ENCODE measurements around the gene AP1S1.
A peak's percentile ranks its signal among the peaks of the same experiment; 100 is the strongest.
"Not testable (repeated sequence)": the region's sequence is repeated elsewhere in the genome, so short reads cannot be mapped to it uniquely, and the experiment has no call there.

The AP1S1 gene

DNA sequence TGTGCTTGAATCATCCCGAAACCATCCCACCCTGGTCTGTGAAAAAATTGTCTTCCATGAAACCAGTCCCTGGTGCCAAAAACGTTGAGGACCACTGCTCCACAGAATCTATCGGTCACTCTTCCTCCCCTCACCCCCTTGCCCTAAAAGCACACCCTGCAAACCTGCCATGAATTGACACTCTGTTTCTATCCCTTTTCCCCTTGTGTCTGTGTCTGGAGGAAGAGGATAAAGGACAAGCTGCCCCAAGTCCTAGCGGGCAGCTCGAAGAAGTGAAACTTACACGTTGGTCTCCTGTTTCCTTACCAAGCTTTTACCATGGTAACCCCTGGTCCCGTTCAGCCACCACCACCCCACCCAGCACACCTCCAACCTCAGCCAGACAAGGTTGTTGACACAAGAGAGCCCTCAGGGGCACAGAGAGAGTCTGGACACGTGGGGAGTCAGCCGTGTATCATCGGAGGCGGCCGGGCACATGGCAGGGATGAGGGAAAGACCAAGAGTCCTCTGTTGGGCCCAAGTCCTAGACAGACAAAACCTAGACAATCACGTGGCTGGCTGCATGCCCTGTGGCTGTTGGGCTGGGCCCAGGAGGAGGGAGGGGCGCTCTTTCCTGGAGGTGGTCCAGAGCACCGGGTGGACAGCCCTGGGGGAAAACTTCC lies 28.2 kb upstream of the AP1S1 start:
- no peak for DNase-seq

DNA sequence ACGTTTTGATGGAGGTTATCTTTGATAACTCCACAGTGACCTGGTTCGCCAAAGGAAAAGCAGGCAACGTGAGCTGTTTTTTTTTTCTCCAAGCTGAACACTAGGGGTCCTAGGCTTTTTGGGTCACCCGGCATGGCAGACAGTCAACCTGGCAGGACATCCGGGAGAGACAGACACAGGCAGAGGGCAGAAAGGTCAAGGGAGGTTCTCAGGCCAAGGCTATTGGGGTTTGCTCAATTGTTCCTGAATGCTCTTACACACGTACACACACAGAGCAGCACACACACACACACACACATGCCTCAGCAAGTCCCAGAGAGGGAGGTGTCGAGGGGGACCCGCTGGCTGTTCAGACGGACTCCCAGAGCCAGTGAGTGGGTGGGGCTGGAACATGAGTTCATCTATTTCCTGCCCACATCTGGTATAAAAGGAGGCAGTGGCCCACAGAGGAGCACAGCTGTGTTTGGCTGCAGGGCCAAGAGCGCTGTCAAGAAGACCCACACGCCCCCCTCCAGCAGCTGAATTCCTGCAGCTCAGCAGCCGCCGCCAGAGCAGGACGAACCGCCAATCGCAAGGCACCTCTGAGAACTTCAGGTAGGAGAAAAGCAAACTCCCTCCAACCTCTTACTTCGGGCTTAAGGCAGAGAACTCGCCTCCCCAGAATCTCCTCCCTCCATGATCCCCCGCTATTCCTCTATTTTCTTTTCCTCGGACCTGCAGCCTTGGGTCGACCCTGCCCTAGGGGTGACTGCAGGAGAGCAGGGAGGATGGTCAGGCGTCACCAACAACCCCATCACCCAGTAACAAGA lies 27.4 kb upstream of the AP1S1 start, which contains the start of gene SERPINE1:
TSS of gene SERPINE1 (plus strand) at position 454 of the 809 bp plus-strand sequence. CDS start 1,290 bp downstream, outside the sequence.
- DNase-seq: peak; percentile 58

DNA sequence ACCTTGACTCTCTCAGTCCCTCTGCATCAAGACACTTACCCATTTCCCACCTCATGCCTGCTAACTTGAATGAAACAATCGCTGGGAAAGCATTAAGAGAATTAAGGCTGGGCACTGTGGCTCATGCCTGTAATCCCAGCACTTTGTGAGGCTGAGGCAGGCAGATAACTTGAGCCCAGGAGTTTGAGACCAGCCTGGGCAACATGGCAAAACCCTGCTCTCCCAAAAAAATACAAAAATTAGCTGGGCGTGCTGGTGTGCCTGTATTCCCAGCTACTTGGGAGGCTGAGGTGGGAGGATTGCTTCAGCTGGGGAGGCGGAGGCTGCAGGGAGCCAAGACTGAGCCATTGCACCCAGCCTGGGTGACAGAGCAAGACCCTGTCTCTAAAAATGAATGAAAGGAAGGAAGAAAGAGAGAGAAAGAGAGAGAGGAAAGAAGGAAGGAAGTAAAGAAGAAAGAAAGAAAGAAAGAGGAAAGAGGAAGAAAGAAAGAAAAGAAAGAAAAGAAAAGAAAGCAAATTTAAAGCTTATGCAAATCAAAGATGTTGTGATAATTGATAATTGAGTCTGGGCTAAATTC lies 26.7 kb upstream of the AP1S1 start:
- DNase-seq: no peak

DNA sequence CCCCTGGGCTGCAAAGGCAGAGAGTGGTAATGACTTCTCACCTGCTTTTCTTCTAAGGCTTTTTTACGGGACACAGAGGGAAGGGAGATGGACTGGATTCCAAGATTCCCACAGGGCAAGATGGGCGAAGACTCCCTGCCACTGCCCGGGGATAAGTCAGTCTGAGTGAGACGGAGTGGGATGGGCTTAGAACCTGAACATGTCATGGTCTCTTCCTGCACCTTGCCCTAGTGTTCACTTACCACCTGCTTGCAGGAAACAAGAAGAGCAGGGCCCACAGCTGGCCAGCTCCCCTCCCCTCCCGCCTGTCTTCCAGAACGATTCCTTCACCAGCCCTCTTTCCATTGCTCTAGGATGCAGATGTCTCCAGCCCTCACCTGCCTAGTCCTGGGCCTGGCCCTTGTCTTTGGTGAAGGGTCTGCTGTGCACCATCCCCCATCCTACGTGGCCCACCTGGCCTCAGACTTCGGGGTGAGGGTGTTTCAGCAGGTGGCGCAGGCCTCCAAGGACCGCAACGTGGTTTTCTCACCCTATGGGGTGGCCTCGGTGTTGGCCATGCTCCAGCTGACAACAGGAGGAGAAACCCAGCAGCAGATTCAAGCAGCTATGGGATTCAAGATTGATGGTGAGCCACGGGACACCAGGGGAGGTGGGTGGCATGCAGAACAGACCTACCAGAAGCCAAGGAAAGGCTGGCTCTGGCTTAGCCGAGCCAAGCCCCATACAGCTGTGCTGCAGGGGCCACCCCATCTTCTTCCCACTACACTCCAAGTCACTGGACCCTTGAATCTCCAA lies 26.0 kb upstream of the AP1S1 start:
- DNase-seq: no peak

DNA sequence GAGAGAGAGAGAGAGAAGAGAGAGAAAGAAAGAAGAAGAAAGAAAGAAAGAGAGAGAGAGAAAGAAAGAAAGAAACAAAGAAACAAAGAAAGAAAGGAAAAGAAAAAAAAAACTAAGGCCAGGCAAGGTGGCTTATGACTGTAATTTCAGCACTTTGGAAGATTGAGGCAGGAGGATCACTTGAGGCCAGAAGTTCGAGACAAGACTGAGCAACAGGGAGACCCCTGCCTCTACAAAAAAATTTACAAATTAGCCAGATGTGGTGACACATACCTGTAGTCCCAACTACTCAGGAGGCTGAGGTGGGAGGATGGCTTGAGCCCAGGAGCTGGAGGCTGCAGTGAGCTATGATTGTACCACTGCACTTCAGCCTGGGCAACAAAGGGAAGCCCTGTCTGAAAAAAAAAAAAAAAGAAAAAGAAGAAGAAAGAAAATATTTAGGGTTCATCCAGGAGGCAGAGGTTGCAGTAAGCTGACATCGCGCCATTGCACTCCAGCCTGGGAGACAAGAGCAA lies 24.6 kb upstream of the AP1S1 start:
- DNase-seq: no peak

DNA sequence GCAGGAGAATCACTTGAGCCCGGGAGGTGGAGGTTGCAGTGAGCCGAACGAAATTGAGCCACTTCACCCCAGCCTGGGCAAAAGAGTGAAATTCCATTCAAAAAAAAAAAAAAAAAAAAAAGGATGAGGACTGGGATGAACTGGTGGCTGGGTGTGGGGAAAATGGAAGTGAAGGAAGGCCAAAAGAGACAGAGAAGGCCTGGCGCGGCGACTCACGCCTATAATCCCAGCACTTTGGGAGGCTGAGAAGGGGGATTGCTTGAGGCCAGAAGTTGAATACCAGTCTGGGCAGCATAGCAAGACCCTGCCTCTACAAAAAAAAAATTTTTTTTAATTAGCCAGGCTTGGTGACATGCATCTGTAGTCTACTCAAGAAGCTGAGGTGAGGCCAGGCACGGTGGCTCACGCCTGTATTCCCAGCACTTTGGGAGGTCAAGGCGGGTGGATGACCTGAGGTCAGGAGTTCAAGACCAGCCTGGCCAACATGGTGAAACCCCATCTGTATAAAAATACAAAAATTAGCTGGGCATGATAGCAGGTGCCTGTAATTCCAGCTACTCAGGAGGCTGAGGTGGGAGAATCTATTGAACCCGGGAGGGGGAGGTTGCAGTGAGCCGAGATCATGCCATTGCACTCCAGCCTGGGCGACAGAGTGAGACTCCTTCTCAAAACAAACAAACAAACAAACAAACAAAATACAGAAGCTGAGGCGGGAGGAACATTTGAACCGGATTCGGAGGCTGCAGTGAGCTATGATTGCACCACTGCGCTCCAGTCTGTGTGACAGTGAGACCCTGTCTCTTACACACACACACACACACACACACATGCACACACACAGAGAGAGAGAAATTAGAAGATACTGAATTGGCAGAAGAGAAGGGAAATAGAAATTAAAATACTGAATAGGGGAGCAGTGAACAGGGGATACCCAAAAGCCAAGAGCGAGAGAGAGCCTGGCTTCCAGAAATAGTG lies 21.4 kb upstream of the AP1S1 start:
- DNase-seq: not testable (repeated sequence)

DNA sequence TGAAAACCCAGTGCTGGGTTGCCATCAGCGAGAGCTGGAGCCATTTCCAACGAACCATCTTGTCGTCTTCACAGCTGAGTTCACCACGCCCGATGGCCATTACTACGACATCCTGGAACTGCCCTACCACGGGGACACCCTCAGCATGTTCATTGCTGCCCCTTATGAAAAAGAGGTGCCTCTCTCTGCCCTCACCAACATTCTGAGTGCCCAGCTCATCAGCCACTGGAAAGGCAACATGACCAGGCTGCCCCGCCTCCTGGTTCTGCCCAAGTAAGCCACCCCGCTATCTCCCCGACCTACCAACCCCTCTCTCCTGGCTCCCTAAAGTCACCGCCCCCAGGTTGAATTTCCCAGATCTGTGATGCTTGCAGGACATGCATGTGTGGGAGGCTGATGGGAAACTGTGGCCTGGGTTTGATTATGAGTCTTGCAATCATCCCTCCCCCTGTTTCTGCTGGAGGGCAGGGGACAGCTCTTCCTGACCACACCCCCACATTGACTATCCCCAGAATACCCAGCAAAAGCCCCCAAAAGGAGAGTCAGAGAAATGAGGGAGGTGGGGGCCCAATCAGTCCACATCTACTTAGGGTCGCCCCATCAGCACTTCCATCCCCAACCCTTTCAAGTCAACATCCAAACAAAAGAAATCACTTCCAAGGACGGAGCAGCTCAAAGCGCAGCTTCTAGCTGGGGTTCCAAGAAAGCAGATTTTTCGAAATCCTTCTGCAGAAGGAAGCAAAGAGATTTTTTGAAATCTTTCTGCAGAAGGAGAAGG lies 20.5 kb upstream of the AP1S1 start:
- DNase-seq: no peak

DNA sequence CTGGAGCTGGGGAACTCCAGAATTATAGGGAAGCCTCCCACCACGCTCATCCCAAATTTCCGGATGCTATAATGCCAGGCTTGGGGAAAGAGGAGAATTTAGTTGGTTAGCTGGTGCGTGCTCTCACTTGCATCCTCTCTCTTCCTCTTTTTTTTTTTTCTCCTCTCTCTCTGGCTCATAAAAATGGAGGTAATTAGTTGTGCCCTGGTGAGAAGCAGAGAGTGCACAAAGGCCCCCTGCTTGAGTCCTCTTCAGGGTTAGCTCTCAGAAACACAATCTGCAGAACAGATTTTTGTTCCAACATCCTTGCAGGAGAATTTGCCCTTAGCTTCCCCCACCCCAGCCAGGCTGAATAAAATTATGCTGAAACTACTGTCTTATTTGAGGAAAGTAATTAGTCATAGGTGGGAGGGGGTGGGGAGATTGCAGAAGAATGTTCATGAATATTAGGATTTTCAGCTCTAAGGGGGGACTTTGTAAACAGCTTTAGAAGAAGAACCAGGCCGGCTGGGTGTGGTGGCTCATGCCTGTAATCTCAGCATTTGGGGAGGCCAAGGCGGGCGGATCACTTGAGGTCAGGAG lies 19.8 kb upstream of the AP1S1 start:
- no peak for DNase-seq

DNA sequence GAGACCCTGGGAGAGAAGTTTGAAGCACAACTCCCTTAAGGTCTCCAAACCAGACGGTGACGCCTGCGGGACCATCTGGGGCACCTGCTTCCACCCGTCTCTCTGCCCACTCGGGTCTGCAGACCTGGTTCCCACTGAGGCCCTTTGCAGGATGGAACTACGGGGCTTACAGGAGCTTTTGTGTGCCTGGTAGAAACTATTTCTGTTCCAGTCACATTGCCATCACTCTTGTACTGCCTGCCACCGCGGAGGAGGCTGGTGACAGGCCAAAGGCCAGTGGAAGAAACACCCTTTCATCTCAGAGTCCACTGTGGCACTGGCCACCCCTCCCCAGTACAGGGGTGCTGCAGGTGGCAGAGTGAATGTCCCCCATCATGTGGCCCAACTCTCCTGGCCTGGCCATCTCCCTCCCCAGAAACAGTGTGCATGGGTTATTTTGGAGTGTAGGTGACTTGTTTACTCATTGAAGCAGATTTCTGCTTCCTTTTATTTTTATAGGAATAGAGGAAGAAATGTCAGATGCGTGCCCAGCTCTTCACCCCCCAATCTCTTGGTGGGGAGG lies 16.5 kb upstream of the AP1S1 start:
- DNase-seq: no peak

DNA sequence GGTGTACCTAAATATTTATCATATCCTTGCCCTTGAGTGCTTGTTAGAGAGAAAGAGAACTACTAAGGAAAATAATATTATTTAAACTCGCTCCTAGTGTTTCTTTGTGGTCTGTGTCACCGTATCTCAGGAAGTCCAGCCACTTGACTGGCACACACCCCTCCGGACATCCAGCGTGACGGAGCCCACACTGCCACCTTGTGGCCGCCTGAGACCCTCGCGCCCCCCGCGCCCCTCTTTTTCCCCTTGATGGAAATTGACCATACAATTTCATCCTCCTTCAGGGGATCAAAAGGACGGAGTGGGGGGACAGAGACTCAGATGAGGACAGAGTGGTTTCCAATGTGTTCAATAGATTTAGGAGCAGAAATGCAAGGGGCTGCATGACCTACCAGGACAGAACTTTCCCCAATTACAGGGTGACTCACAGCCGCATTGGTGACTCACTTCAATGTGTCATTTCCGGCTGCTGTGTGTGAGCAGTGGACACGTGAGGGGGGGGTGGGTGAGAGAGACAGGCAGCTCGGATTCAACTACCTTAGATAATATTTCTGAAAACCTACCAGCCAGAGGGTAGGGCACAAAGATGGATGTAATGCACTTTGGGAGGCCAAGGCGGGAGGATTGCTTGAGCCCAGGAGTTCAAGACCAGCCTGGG lies 15.9 kb upstream of the AP1S1 start:
- DNase-seq: peak; percentile 82

DNA sequence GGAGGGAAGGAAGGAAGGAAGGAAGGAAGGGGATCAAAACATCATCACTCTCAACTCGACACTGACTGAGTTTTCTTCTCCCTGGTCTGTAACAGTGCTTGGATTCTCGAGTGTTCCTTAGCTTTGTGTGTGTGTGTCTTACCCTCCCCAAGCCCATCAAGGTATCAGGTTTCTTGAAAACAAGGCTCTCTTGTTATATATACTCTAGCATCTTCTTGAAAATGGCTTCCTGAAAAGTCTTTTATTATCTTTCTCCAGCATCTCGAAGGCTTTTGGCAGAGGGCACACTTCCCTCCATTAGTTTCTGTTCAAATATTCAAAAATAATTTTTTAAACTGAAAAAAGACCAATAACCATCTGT lies 14.0 kb upstream of the AP1S1 start:
- DNase-seq: no peak

DNA sequence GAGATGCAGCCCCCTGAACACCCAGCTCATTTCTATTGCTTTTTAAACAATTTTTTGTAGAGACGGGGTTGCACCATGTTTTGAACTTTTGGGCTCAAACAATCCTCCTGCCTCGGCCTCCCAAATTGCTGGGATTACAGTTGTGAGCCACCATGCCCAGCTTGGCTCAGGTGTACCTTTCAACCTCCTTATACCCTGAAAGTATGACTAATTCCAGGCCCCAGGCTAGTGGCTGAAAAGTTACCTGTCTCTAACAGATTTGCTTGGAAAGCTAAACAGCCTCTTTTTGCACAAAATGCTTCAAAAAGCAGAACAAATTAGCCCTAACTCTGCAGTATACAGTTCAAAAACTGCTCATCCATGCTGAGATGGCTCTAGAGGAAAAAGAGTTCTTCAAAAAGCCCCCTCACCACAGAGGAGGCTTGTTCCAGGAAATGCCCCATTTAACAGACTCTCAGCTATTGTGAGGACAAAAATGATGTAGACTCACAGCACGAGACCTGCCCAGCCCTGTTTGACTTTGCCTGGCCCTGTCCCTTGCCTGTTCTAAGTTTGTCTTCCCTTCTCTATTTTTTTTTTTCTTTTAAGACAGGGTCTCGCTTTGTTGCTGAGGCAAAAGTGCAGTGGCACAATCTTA lies 13.4 kb upstream of the AP1S1 start:
- DNase-seq: no peak

DNA sequence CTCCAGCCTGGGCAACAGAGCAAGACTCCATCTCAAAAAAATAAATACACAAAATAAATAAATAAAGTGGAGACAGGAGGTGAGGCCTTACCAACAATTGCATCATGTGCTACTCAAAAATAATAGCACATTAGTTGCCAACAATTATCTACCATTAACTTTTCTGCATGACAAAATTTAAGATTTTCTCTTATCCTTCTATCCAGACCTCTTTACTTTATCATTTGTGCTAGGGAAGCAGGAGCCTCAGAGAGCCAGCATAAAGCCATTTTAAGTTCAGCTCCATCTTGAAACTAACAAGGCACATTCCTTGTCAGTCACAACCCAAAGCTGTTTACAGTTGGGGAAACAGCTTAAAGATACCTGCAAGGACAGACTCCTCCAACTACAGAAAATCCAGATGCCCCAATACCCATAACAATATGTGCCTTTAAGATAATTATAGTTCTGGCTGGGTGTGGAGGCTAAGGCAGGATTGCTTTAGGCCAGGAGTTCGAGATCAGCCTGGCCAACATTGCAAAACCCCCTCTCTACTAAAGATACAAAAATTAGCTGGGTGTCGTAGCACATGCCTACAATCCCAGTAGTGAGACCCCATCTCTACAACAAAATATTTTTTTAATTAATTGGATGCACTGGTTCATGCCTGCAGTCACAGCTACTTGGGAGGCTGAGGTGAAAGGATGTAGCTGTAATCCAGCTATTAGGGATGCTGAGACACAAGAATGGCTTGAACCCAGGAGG lies 2.2 kb upstream of the AP1S1 start:
- DNase-seq: no peak

DNA sequence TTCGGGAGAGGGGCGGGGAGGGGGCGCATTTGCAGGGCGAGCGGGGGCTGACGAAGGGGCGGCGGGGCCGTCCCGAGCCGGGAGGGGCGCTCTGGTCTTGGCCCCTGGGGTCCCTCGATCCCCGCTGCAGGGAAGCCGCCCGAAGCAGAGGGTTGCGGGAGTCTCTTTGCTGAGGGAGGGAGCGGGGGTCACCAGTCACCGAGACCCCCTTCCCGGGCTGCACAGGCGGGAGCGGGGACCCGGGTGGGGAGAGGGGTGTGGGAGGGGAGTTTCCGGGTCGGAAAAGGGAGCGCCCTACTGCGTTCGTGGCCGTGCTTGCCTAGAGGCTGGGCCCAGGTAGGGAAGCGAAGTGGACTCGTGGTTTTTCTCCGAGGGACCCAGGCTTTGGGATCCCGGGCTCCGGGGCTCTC lies 422 bp downstream of the AP1S1 start:
- DNase-seq: no peak

DNA sequence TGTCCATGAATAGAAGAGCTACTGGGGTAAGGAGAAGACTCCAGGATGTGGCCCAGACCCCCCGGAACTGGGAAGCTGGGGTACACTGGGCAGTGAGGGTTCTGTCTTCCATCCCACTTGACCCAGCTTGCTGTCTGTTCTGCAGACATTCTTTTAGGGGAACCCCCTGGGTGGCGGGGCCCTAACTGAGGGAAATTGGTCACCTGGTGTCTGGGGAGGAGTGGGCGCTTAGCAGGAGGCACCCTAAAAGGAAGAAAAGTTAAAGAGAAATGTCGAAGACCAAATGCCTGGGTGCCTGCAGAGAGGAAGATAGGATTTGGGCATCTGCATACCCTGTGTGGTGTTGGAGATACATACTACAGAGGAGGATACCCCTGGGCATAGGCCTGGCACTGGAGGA lies 1.0 kb downstream of the AP1S1 start:
- no peak for DNase-seq

DNA sequence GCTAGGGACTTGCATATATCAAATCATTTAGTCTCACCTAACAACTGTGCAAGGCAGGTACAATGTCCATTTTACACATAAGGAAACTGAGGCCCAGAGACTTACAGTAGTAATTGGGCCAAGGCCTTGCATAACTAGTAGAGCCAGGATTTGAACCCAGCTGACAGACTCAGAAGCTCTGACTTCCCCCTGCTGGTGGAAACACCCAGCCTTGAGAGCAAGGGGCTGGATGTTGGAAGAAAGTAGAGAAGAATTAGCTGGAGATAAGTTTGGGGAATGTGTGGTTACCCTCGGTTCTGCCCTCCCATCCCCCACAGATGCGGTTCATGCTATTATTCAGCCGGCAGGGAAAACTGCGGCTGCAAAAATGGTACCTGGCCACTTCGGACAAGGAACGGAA lies 2.0 kb downstream of the AP1S1 start:
- no peak for DNase-seq

DNA sequence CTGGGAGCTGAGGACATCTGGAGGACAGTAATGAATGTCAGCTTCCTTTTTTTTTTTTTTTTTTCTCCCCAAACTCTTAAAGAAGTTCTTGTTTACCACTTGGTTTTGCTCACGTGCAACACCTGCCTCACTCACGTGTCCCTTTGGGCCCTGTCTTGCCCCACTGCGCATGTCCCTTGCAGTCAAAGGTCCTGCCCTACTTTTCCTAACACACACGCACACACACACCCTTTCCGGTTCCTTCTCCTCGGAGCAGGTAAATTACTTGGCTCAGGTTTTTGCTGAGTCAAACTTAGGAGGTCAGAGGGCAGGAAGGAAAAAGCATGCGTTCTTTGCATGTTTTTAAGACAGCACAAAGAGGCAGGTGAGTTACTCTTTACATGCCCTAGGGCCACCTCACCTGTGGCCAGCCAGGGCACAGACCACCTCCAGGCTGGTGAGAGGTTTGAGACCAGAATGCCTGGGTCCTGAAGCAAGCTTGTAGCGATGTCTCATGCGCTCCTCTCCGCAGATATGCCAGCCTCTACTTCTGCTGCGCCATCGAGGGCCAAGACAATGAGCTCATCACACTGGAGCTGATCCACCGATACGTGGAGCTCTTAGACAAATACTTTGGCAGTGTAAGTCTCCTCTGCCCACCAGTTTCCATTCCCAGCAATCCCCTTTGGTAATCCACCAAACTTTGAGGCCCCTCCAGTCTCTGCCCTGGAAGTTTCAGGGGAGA lies 2.8 kb downstream of the AP1S1 start:
- no peak for DNase-seq
